GM12875 (cell line): ENCODE data around the gene KRT15.
"Not testable (repeated sequence)": the region's sequence is repeated elsewhere in the genome, so short reads cannot be mapped to it uniquely, and the experiment has no call there.

Experiments used
- H3K4me3 ChIP-seq: one replicate; pipeline ENCODE4 v1.5.1; 2011; ENCODE audit warnings: low read depth, low read length, control low read depth
- CTCF ChIP-seq: IDR thresholded peaks from 2 replicates; pipeline ENCODE4 v1.5.1; 2011; ENCODE audit warnings: low read depth, mild to moderate bottlenecking, control low read depth, inconsistent platforms, low read length, moderate library complexity, borderline replicate concordance; ENCODE audit not compliant: insufficient read depth

The KRT15 gene

GRCh38 chr17:41544491-41544892 lies 25.8 kb upstream of the KRT15 start:
- H3K4me3 ChIP-seq: no peak overlapping the region
- TF ChIP-seq CTCF: no peak

- H3K4me3 ChIP-seq: not testable (repeated sequence)
Measured at GRCh38 chr17:41542786-41543185, 24.1 kb upstream of the KRT15 start.

- no peak overlapping the region for H3K4me3 ChIP-seq
- TF ChIP-seq CTCF: no peak
Measured at GRCh38 chr17:41542357-41542756, 23.7 kb upstream of the KRT15 start.

GRCh38 chr17:41540921-41541625 lies 22.4 kb upstream of the KRT15 start:
- no peak for TF ChIP-seq CTCF
- no peak overlapping the region for H3K4me3 ChIP-seq

- H3K4me3 ChIP-seq: no peak overlapping the region
- no peak for TF ChIP-seq CTCF
Measured at GRCh38 chr17:41539979-41540701, 21.4 kb upstream of the KRT15 start.

GRCh38 chr17:41539071-41539492 lies 20.4 kb upstream of the KRT15 start:
- TF ChIP-seq CTCF: no peak
- no peak overlapping the region for H3K4me3 ChIP-seq

- H3K4me3 ChIP-seq: no peak overlapping the region
- TF ChIP-seq CTCF: no peak
Measured at GRCh38 chr17:41538565-41538991, 19.9 kb upstream of the KRT15 start.
